ENCODE measurements around the gene MAPKAPK2.

The MAPKAPK2 gene

DNA sequence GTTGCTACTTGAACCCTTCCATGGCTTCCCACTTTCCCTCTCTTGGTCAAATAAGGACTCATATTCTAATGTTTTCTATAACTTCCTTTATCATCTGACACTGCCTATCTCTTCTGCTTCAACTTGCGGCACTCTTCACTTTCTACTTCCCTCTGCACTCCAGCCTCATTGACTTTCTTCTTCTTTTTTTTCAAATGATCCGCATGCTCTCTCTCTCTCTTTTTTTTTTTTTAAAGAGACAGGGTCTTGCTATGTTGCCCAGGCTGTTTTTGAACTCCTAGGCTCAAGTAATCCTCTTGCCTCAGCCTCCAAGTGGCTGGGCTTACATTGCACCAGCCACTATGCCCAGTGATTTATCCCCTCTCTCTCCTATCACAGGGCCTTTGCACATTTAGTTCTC, 94.9 kb downstream of the MAPKAPK2 start:
- FAIRE-seq, result no peak

- no peak for FAIRE-seq
Observed at GRCh38 chr1:206782448-206782847, 97.7 kb downstream of the MAPKAPK2 start.

- no peak for FAIRE-seq
Observed at GRCh38 chr1:206783506-206783905, 98.8 kb downstream of the MAPKAPK2 start.

All from colon (tissue), 2 donors.